Measurements from ENCODE around the gene CLRN3.

GRCh38 chr10:127940866-127941640 is 48.3 kb upstream of the CLRN3 start:
- no peak for TF ChIP-seq CTCF (IDR thresholded peaks at IDR 0.05)
- no peak for TF ChIP-seq POLR2A (IDR thresholded peaks at IDR 0.05)
